Spinal cord (tissue), 10 donors: ENCODE data around the gene GPR158. TPM values are rescaled to one million over a fixed set of nuclear protein-coding genes. Genes with fewer than 3 reads are reported as not detected.
A peak's percentile ranks its signal among the peaks of the same experiment; 100 is the strongest.

Experiments used
- DNase-seq, 6 donors: peaks; one replicate each; pipeline versions ENCODE4 v3.0.0 to v3.0.0-alpha.2; 2013 to 2015; ENCODE audit warnings: low spot score in 6 of 6, low read depth in 4 of 6
- H3K27ac ChIP-seq: one replicate; pipeline ENCODE4 v1.5.1; 2013; ENCODE audit warnings: low read depth, low read length, control low read depth
- H3K27me3 ChIP-seq: one replicate; pipeline ENCODE4 v1.6.1; 2013; ENCODE audit warnings: low read length; ENCODE audit not compliant: control insufficient read depth, insufficient read depth
- H3K36me3 ChIP-seq: one replicate; pipeline ENCODE4 v1.6.1; 2013; ENCODE audit warnings: low read length; ENCODE audit not compliant: control insufficient read depth, insufficient read depth
- H3K4me1 ChIP-seq: one replicate; pipeline ENCODE4 v1.6.1; 2013; ENCODE audit warnings: low read length; ENCODE audit not compliant: control insufficient read depth, insufficient read depth
- H3K4me3 ChIP-seq: one replicate; pipeline ENCODE4 v1.5.1; 2013; ENCODE audit warnings: low read depth, low read length, control low read depth
- H3K9me3 ChIP-seq: one replicate; pipeline ENCODE4 v1.6.1; 2013; ENCODE audit warnings: low read length; ENCODE audit not compliant: control insufficient read depth, insufficient read depth
- WGBS: methylation state at CpG from one replicate; pipeline ENCODE4 v1.1.5; 2013; ENCODE audit warnings: missing lambda C conversion rate; ENCODE audit not compliant: insufficient coverage; 5-methylcytosine and 5-hydroxymethylcytosine counted together
- polyA plus RNA-seq, 2 donors: library from polyadenylated mRNA; unstranded; fragments of 120-200 nt; gene quantifications; one replicate each; pipeline ENCODE4 v1.2.1, GENCODE V29; 2013; ENCODE audit not compliant: insufficient read length in 2 of 2
- total RNA-seq, 2 donors: library from RNA; depleted of rRNA in 1 of 2; stranded (reverse); fragments of 120-200 nt in 1 of 2; fragments of >200 nt in 1 of 2; gene quantifications; one replicate each; pipeline versions ENCODE4 v1.2.3 to v1.2.4, GENCODE V29; 2013 to 2014
- donor health status: healthy.

The GPR158 gene
- total and polyA plus RNA-seq, 4 donors = 3.5 to 24.6 (median 9.3) TPM

GRCh38 chr10:25231751-25232150, 57.0 kb downstream of the GPR158 start:
- WGBS = 91% methylated on average over 2 of the region's 2 CpGs
- Histone ChIP-seq H3K4me3 (no peak overlapping the region), H3K36me3 (no peaks in the 10 kb centered on the region), H3K9me3 (no peaks in the 10 kb centered on the region), H3K4me1 (no peaks in the 10 kb centered on the region), H3K27ac (no peak overlapping the region), H3K27me3 (no peaks in the 10 kb centered on the region)
- DNase-seq = no peak

- no CpG with 5 or more reads among the region's 2 CpGs for WGBS
- H3K36me3 ChIP-seq = no peaks in the 10 kb centered on the region
- H3K9me3 ChIP-seq = no peaks in the 10 kb centered on the region
- no peaks in the 10 kb centered on the region for H3K27me3 ChIP-seq
- no peak overlapping the region for H3K27ac ChIP-seq
- peak in 2 of 6 donors; percentile 63 to 83 for DNase-seq
- H3K4me1 ChIP-seq = no peaks in the 10 kb centered on the region
- H3K4me3 ChIP-seq = no peak overlapping the region
Observed at GRCh38 chr10:25232204-25232603, 57.4 kb downstream of the GPR158 start.

GRCh38 chr10:25245165-25245564, 70.4 kb downstream of the GPR158 start:
- Histone ChIP-seq H3K36me3 (no peaks in the 10 kb centered on the region), H3K4me1 (no peaks in the 10 kb centered on the region), H3K27ac (no peak overlapping the region), H3K4me3 (no peak overlapping the region), H3K9me3 (no peaks in the 10 kb centered on the region), H3K27me3 (no peaks in the 10 kb centered on the region)
- DNase-seq = no peak
- no CpG with 5 or more reads among the region's 1 CpG for WGBS

GRCh38 chr10:25257646-25258045, 82.8 kb downstream of the GPR158 start:
- H3K27me3 ChIP-seq = no peaks in the 10 kb centered on the region

GRCh38 chr10:25261110-25261509, 86.3 kb downstream of the GPR158 start:
- no peaks in the 10 kb centered on the region for H3K9me3 ChIP-seq
- 90% methylated on average over 1 of the region's 2 CpGs for WGBS
- no peaks in the 10 kb centered on the region for H3K4me1 ChIP-seq
- no peak overlapping the region for H3K27ac ChIP-seq
- H3K27me3 ChIP-seq = no peaks in the 10 kb centered on the region
- H3K36me3 ChIP-seq = no peaks in the 10 kb centered on the region
- H3K4me3 ChIP-seq = no peak overlapping the region
- peak in 1 of 6 donors; percentile 19 for DNase-seq

More at GRCh38 chr10:25257646-25258045, 82.8 kb downstream of the GPR158 start:
- DNase-seq = no peak
- no CpG with 5 or more reads among the region's 5 CpGs for WGBS
- H3K36me3 ChIP-seq = no peaks in the 10 kb centered on the region
- H3K4me1 ChIP-seq = no peaks in the 10 kb centered on the region
- no peaks in the 10 kb centered on the region for H3K9me3 ChIP-seq
- H3K4me3 ChIP-seq = no peak overlapping the region
- H3K27ac ChIP-seq = no peak overlapping the region

- H3K4me3 ChIP-seq = no peak overlapping the region
- H3K36me3 ChIP-seq = no peaks in the 10 kb centered on the region
- no peaks in the 10 kb centered on the region for H3K27me3 ChIP-seq
- no peak overlapping the region for H3K27ac ChIP-seq
- no peaks in the 10 kb centered on the region for H3K4me1 ChIP-seq
- H3K9me3 ChIP-seq = no peaks in the 10 kb centered on the region
- peak in 2 of 6 donors; percentile 3 to 41 for DNase-seq
- WGBS = 70% methylated on average over 3 of the region's 5 CpGs
Observed at GRCh38 chr10:25261558-25261957, 86.8 kb downstream of the GPR158 start.

- Histone ChIP-seq H3K4me3 (no peak overlapping the region), H3K27me3 (no peaks in the 10 kb centered on the region), H3K4me1 (no peaks in the 10 kb centered on the region), H3K27ac (no peak overlapping the region), H3K9me3 (no peaks in the 10 kb centered on the region), H3K36me3 (no peaks in the 10 kb centered on the region)
- DNase-seq = no peak
- whole genome bisulfite sequencing = 80% methylated on average over 1 of the region's 1 CpG
Observed at GRCh38 chr10:25263931-25264330, 89.1 kb downstream of the GPR158 start.

GRCh38 chr10:25278180-25278579, 103.4 kb downstream of the GPR158 start:
- no peaks in the 10 kb centered on the region for H3K4me1 ChIP-seq
- no peak for DNase-seq
- peaks cover 13% of the 10 kb centered on the region for H3K9me3 ChIP-seq
- no CpG with 5 or more reads among the region's 1 CpG for WGBS
- no peak overlapping the region for H3K4me3 ChIP-seq
- H3K27ac ChIP-seq = no peak overlapping the region
- no peaks in the 10 kb centered on the region for H3K27me3 ChIP-seq
- H3K36me3 ChIP-seq = no peaks in the 10 kb centered on the region

- peaks cover 13% of the 10 kb centered on the region for H3K9me3 ChIP-seq
- no peaks in the 10 kb centered on the region for H3K27me3 ChIP-seq
- no peak overlapping the region for H3K27ac ChIP-seq
- DNase-seq = no peak
- H3K4me1 ChIP-seq = no peaks in the 10 kb centered on the region
- WGBS = no CpG with 5 or more reads among the region's 1 CpG
- no peaks in the 10 kb centered on the region for H3K36me3 ChIP-seq
- H3K4me3 ChIP-seq = no peak overlapping the region
Observed at GRCh38 chr10:25280076-25280475, 105.3 kb downstream of the GPR158 start.

- WGBS = no CpG with 5 or more reads among the region's 7 CpGs
Observed at GRCh38 chr10:25280573-25280972, 105.8 kb downstream of the GPR158 start.

More at GRCh38 chr10:25280573-25280972, 105.8 kb downstream of the GPR158 start:
- Histone ChIP-seq H3K4me3 (no peak overlapping the region), H3K27me3 (no peaks in the 10 kb centered on the region), H3K4me1 (no peaks in the 10 kb centered on the region), H3K9me3 (peaks cover 15% of the 10 kb centered on the region), H3K27ac (no peak overlapping the region), H3K36me3 (no peaks in the 10 kb centered on the region)
- no peak for DNase-seq
